SH-SY5Y (cell line): Measurements from ENCODE around the gene SLC16A13.

Experiments
- GATA2 ChIP-seq: IDR thresholded peaks from 2 replicates; pipeline ENCODE4 v1.6.1; 2011; ENCODE audit warnings: mild to moderate bottlenecking, low read depth, low read length
- GATA3 ChIP-seq: IDR thresholded peaks from 2 replicates; pipeline ENCODE4 v1.6.1; 2011; ENCODE audit warnings: low read depth, mild to moderate bottlenecking, low read length, moderate library complexity

GRCh38 chr17:7029659-7030058 lies 6.2 kb upstream of the SLC16A13 start:
- TF ChIP-seq GATA2: no peak
- no peak for TF ChIP-seq GATA3
